HG03354 (cell line): ENCODE data around the gene TTLL11.
"Not testable (repeated sequence)": the region's sequence is repeated elsewhere in the genome, so short reads cannot be mapped to it uniquely, and the experiment has no call there.

Experiments used
- ATAC-seq: cut with Tn5 transposase; IDR thresholded peaks from one replicate; pipeline ENCODE4 v1.9.1; 2021; ENCODE audit warnings: mild to moderate bottlenecking; ENCODE audit not compliant: unreplicated experiment, poor library complexity, severe bottlenecking

TTLL11 gene

GRCh38 chr9:121813519-121814210 lies 279.4 kb downstream of the TTLL11 start:
- ATAC-seq: no peak

- ATAC-seq: no peak
These were observed 280.9 kb downstream of the TTLL11 start for GRCh38 chr9:121812159-121812735.

DNA sequence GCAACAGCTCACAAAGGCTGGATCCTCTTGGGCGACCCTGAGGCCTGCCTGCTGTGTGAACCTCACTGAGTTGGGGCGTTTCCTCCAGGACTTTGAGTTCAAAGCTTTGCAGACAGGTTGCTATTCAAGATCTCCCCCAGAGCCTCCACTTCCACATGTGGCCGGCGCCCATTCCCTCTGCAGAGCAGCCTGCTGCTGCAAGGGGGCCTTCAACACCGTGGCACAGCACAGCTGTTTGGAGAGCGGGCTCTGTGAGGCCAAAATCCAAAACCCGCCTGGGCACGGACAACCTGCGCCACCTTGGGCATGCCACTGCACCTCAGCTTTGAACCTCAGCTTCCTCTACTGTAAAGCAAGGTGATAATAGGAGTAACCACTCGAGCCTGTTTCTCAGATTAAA lies 281.4 kb downstream of the TTLL11 start:
- no peak for ATAC-seq

DNA sequence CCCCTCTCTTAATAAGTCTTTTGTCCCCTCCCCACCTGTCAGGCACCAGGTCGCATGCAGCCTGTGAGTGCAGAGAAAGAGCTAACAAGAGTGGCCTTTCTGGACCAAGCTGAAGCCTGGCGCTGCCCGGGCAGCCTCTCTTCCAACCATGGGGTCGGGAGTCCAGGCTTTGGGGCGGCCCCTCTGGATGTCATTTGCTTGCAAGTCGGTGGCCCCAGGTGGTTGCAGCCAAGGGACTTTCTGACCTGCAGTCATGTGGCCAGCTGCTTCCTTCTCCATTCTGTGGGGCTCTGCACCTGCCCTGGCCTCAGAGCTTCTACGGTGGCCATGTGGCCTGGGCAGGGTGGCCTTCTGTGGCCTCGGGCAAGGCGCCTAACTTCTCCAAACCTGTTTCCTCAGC lies 282.0 kb downstream of the TTLL11 start:
- no peak for ATAC-seq

- ATAC-seq: no peak
These were observed 282.6 kb downstream of the TTLL11 start for GRCh38 chr9:121810489-121810888.

DNA sequence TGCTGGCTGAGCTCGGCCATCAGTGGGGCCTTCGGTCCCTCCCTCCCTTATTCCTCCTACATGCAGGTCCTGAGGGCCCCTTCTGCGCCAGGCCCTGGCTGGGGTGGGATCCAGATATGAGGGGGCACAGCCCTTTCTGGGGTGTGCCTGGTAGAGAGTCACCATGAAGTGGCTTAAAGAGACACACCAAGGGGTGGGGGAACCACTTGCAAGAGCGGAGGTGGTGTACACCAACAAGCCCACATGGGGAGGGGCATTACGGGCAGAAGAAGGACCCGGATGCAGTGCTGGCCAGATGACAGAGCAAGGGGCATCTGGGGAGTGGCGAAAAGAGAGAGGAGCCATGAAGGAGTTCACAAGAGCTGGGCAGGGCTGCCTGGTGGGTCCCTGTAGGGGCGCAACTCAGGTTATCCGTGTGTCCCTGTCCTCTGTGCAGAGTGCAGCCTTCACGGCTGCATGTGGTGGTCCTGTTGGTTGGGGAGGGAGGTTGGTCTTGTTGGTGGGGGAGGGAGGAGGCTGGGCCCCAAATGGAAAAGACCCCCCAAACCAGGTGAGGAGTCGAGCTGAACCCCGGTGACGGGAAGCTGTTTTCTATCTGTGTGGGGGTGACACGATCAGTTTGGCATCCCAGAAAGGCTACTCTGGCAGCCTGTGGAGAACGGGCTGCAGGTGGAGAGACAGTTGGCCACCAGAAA lies 283.6 kb downstream of the TTLL11 start:
- no peak for ATAC-seq

DNA sequence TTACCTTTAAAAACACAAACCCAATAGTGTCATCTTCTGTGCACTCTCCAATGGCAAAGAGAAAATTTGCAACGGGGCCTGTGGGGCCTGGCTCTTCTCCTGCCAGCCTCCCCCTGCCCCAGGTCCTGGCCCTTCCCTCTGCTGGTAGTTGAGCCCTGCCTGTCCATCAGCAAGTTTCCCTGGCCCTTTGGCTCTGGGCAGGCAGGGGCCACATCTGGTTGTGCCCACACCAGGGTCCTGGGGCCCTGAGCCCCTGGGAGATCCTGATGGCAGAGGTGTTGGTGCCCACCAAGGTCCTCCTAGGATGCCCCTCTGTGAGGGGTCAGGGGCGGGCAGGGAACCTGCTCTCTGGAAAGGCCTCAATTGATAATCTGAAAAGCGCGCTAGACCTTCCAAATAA lies 284.3 kb downstream of the TTLL11 start:
- ATAC-seq: no peak

DNA sequence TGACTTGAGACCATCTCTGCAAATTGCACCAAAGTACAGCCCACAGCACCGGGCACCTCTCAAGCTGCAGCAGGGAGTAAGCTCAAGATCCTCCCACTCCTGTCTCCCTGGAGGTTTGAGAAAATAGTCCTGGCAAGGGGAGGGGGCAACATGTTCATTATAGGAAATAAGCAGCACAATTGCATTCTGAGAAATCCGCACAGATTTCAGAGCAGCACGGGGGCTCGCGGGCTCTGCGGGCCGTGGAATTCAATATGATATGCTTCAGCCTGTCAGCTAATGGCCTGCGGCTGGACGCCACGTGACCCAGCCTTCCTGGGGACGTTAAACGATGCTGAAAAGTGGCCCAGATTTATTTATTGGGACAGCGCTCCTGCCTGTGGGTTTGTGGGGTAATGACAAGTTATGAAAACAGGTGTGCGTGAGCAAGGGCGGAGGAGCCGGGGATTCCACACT lies 285.3 kb downstream of the TTLL11 start:
- no peak for ATAC-seq

- no peak for ATAC-seq
These were observed 285.9 kb downstream of the TTLL11 start for GRCh38 chr9:121807069-121807822.

DNA sequence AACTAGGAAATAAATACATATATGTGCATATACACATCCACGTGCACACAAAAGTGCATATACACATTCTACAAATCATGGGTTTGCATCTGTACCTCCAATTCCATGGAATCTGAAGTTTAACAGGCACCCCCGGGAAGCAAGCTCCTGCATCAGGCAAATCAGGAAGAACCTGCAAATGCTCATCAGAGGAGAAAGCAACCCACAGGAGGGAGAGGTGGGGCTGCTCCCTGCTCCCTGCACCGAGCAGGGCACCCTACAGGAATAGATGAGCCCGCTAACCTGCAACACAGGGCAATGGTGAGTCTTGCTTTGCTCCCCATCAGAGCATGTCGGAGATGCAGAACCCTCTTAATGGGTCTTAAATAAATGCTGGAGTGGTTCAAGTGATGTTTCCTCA lies 290.4 kb downstream of the TTLL11 start:
- ATAC-seq: no peak

DNA sequence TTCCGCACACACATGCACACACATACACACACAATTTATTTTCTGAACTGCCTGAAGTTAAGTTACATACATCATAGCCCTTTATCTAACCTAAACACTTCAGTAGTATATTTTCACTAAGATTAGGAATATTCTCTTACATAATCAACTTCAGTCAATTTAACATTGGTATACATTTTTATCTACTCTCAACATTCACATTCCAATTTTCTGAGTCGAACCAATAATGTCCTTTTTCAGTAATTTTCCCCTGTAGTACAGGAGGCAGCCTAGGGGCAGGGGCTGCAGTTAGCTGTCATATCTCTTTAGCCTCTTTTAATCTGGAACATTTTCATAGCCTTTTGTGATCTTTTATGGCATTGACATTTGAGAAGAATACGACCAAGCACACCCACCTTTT lies 291.5 kb downstream of the TTLL11 start:
- ATAC-seq: no peak

DNA sequence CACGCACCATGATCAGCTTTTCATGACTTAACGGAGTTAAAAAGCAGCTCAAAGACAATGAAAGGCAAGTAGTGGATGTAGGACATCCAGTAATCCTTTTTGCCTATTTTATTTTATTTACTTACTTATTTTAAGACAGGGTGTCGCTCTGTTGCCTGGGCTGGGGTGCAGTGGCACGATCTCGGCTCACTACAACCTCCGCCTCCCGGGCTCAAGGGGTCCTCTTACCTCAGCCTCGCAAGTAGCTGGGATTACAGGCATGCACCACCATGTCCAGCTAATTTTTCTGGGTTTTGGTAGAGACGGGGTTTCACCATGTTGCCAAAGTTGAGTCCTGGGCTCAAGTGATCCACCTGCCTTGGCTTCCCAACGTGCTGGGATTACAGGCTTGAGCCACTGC lies 292.7 kb downstream of the TTLL11 start:
- ATAC-seq: no peak

- ATAC-seq: no peak
These were observed 294.2 kb downstream of the TTLL11 start for GRCh38 chr9:121798941-121799340.

GRCh38 chr9:121797081-121797480 lies 296.0 kb downstream of the TTLL11 start:
- no peak for ATAC-seq

DNA sequence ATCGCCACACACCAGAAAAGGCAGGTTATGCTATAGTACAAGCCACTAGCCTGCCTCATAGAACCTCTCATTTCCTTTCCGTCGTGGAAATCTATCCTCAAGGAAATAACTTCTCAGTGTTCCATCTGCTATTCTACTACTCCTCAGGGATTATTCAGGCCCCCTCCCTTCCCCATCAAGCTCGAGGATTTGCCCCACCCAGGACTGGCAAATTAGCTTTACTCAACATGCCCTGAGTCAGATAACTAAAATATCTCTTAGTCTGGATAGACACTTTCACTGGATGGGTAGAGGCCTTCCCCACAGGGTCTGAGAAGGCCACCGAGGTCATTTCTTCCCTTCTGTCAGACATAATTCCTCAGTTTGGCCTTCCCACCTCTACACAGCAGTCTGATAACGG lies 298.8 kb downstream of the TTLL11 start:
- ATAC-seq: not testable (repeated sequence)

- not testable (repeated sequence) for ATAC-seq
These were observed 300.6 kb downstream of the TTLL11 start for GRCh38 chr9:121792476-121792875.

GRCh38 chr9:121790841-121791240 lies 302.3 kb downstream of the TTLL11 start:
- no peak for ATAC-seq

GRCh38 chr9:121788686-121789366 lies 304.3 kb downstream of the TTLL11 start:
- no peak for ATAC-seq

GRCh38 chr9:121786998-121787422 lies 306.1 kb downstream of the TTLL11 start:
- ATAC-seq: no peak

DNA sequence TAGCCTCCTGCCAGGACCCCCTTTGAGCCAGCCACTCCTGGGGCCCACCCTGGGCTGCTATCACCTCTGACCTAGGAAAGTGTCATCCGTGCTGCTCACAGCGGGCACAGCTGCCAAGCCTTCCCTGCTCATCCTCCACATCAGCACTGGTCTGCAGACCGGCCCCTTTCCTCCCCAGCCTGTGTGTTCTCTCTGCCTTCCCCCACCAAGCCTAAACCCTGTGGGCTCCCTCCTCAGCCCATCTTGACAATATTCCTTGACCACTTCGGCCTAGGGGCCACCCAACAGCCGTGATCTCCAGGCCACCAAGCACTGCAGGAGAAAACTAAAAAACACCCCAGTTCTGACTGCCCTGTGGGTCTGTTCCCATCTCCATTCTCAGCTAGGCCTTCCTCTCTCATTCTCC lies 306.6 kb downstream of the TTLL11 start:
- ATAC-seq: no peak
